ENCODE results near the gene TEX36. TPM values are rescaled to one million over a fixed set of nuclear protein-coding genes. Genes with fewer than 3 reads are reported as not detected.

TEX36 gene
- total RNA-seq, 2 donors from 2014 or later, result not detected

- TF ChIP-seq CTCF (IDR thresholded peaks at IDR 0.05) (no peak), POLR2AphosphoS5 (IDR thresholded peaks at IDR 0.05) (no peak), POLR2A (IDR thresholded peaks at IDR 0.05) (no peak)
- Histone ChIP-seq H3K4me3 (no peak overlapping the region), H3K27me3 (replicated peaks; ENCODE audit: insufficient read depth) (no peaks in the 10 kb centered on the region), H3K9me3 (no peaks in the 10 kb centered on the region), H3K4me1 (replicated peaks) (no peaks in the 10 kb centered on the region), H3K36me3 (no peaks in the 10 kb centered on the region), H3K27ac (no peak overlapping the region)
- DNase-seq (ENCODE audit: low spot score), result no peak
- 83% methylated on average over 1 of the region's 1 CpG for WGBS
- intact Hi-C loops (cut with DNase I), result no loop called here
Observed at GRCh38 chr10:125611756-125612155, 71.2 kb downstream of the TEX36 start.

GRCh38 chr10:125611216-125611615, 71.7 kb downstream of the TEX36 start:
- no peaks in the 10 kb centered on the region for H3K4me1 ChIP-seq (replicated peaks)

GRCh38 chr10:125609859-125610258, 73.1 kb downstream of the TEX36 start:
- H3K27ac ChIP-seq, result no peak overlapping the region
- H3K27me3 ChIP-seq (replicated peaks; ENCODE audit: insufficient read depth), result no peaks in the 10 kb centered on the region
- intact Hi-C loops (cut with DNase I), result loop anchor here (10.0 kb wide), 1 partner anchor 165 kb away; no protein-coding TSS in a partner anchor
- no peaks in the 10 kb centered on the region for H3K36me3 ChIP-seq
- TF ChIP-seq POLR2AphosphoS5 (IDR thresholded peaks at IDR 0.05) (no peak), CTCF (IDR thresholded peaks at IDR 0.05) (no peak), POLR2A (IDR thresholded peaks at IDR 0.05) (no peak)
- 90% methylated on average over 4 of the region's 4 CpGs for WGBS
- DNase-seq (ENCODE audit: low spot score), result no peak
- H3K4me1 ChIP-seq (replicated peaks), result no peaks in the 10 kb centered on the region
- no peaks in the 10 kb centered on the region for H3K9me3 ChIP-seq
- no peak overlapping the region for H3K4me3 ChIP-seq

More at GRCh38 chr10:125611216-125611615, 71.7 kb downstream of the TEX36 start:
- no peak for DNase-seq (ENCODE audit: low spot score)
- Histone ChIP-seq H3K36me3 (no peaks in the 10 kb centered on the region), H3K27ac (no peak overlapping the region), H3K27me3 (replicated peaks; ENCODE audit: insufficient read depth) (no peaks in the 10 kb centered on the region), H3K4me3 (no peak overlapping the region), H3K9me3 (no peaks in the 10 kb centered on the region)
- TF ChIP-seq POLR2A (IDR thresholded peaks at IDR 0.05) (no peak), CTCF (IDR thresholded peaks at IDR 0.05) (no peak), POLR2AphosphoS5 (IDR thresholded peaks at IDR 0.05) (no peak)
- 48% methylated on average over 2 of the region's 2 CpGs for WGBS
- intact Hi-C loops (cut with DNase I), result no loop called here

GRCh38 chr10:125608474-125608873, 74.5 kb downstream of the TEX36 start:
- intact Hi-C loops (cut with DNase I), result loop anchor here (10.0 kb wide), 1 partner anchor 164 kb away; no protein-coding TSS in a partner anchor
- Histone ChIP-seq H3K36me3 (no peaks in the 10 kb centered on the region), H3K9me3 (no peaks in the 10 kb centered on the region), H3K27ac (no peak overlapping the region), H3K4me3 (no peak overlapping the region), H3K4me1 (replicated peaks) (no peaks in the 10 kb centered on the region), H3K27me3 (replicated peaks; ENCODE audit: insufficient read depth) (no peaks in the 10 kb centered on the region)
- no peak for DNase-seq (ENCODE audit: low spot score)
- TF ChIP-seq CTCF (IDR thresholded peaks at IDR 0.05), result no peak
- TF ChIP-seq POLR2AphosphoS5 (IDR thresholded peaks at IDR 0.05), result no peak
- no peak for TF ChIP-seq POLR2A (IDR thresholded peaks at IDR 0.05)
- WGBS, result over 99% methylated on average over 8 of the region's 8 CpGs

- 87% methylated on average over 7 of the region's 7 CpGs for WGBS
- no peak for DNase-seq (ENCODE audit: low spot score)
- TF ChIP-seq POLR2AphosphoS5 (IDR thresholded peaks at IDR 0.05), result no peak
- TF ChIP-seq POLR2A (IDR thresholded peaks at IDR 0.05), result no peak
- no peak for TF ChIP-seq CTCF (IDR thresholded peaks at IDR 0.05)
- Histone ChIP-seq H3K27ac (no peak overlapping the region), H3K4me1 (replicated peaks) (no peaks in the 10 kb centered on the region), H3K27me3 (replicated peaks; ENCODE audit: insufficient read depth) (no peaks in the 10 kb centered on the region), H3K4me3 (no peak overlapping the region), H3K9me3 (no peaks in the 10 kb centered on the region), H3K36me3 (no peaks in the 10 kb centered on the region)
- intact Hi-C loops (cut with DNase I), result loop anchor here (10.0 kb wide), 1 partner anchor 163 kb away; no protein-coding TSS in a partner anchor
Observed at GRCh38 chr10:125607689-125608290, 75.2 kb downstream of the TEX36 start.
